ENCODE measurements around the gene GNAS. TPM values are rescaled to one million over a fixed set of nuclear protein-coding genes. Genes with fewer than 3 reads are reported as not detected.

GNAS gene
- total and polyA plus RNA-seq, 9 of the 15 experiments (the other 6 are each of a cell fraction or from before 2014, with no cell fraction given): 128 to 648 (median 266) TPM

- TF ChIP-seq SAFB2 (IDR thresholded peaks at IDR 0.05; ENCODE audit: borderline replicate concordance, low read depth, low read length, severe bottlenecking) (no peak), ZNF174 (CRISPR knock-in tag; IDR thresholded peaks at IDR 0.05) (no peak), SOX6 (IDR thresholded peaks at IDR 0.05) (no peak), NONO (IDR thresholded peaks at IDR 0.05; ENCODE audit: low read depth in 2 of 2, low read length in 1 of 2) (0 out of 4 replicates have a peak, but pooled peaks of 1 of the 2 experiments have one; percentile 3)
- TF ChIP-seq, protein P1, sequence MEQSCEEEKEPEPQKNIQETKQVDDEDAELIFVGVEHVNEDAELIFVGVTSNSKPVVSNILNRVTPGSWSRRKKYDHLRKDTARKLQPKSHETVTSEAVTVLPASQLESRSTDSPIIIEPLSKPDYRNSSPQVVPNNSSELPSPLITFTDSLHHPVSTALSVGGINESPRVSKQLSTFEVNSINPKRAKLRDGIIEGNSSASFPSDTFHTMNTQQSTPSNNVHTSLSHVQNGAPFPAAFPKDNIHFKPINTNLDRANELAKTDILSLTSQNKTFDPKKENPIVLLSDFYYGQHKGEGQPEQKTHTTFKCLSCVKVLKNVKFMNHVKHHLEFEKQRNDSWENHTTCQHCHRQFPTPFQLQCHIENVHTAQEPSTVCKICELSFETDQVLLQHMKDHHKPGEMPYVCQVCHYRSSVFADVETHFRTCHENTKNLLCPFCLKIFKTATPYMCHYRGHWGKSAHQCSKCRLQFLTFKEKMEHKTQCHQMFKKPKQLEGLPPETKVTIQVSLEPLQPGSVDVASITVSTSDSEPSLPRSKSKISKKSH (CRISPR knock-in tag; IDR thresholded peaks at IDR 0.05): no peak
Measured at GRCh38 chr20:58892932-58893224, 40.4 kb downstream of the GNAS start (continued).

DNA sequence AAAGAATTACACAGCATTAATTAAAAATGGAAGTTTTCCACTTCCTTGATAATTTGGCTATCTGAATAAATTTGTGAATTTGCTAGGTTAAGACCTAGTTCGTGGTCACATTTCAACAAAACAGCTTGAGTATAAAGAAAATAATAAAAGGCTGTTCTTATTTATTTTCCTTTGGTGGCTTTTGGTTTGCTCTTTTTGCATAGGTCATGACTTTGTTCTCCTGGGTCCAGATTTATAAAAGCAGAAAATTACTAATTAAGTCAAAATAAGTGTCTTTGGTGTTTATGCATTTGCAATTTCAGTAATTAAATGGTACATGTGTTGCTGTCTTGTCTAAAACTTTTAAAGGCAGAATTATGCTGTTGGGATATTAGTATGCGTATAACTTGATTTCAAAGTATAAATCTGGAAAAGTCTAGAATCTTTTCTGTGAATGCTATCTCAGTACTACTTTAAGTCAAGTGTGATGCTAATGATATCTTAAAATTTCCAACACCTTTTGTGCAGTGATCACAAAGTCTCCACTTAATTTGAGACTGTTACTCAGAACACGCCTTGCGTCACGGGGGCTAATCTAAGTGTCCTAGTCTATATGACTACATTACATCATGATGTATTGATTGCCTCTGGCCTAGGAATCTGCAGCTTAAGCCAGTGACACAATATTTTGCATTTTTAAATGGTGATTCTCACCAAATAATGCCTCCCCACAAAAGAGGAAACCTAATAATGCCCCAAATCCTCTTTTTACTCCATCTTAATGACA, 41.0 kb downstream of the GNAS start:
- POLR2A ChIA-PET: no interaction called here
- H3K27ac ChIP-seq (ENCODE audit: extremely low read depth, low read depth, low read length): peak overlapping the region; percentile 96
- TF ChIP-seq COPS2 (conservative IDR thresholded peaks at IDR 0.05): no peak
- TF ChIP-seq C11orf30 (IDR thresholded peaks at IDR 0.05; ENCODE audit: low read depth): no peak
- no peak for TF ChIP-seq HMG20B (CRISPR knock-in tag; IDR thresholded peaks at IDR 0.05)
- TF ChIP-seq PCBP2 (IDR thresholded peaks at IDR 0.05; ENCODE audit: low read depth, low read length, poor library complexity, severe bottlenecking): no peak
- 0 out of 2 replicates have a peak, but pooled peaks have one; percentile 34 for TF ChIP-seq AFF4 (CRISPR knock-in tag; IDR thresholded peaks at IDR 0.05)
- TF ChIP-seq BRD9 (IDR thresholded peaks at IDR 0.05; ENCODE audit: low read depth, partially characterized antibody): no peak
- TF ChIP-seq ZKSCAN3 (CRISPR knock-in tag; IDR thresholded peaks at IDR 0.05): no peak
- TF ChIP-seq, protein P2, sequence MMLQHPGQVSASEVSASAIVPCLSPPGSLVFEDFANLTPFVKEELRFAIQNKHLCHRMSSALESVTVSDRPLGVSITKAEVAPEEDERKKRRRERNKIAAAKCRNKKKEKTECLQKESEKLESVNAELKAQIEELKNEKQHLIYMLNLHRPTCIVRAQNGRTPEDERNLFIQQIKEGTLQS (IDR thresholded peaks at IDR 0.05): peak; percentile 56
- TF ChIP-seq, protein P2 (CRISPR knock-in tag; conservative IDR thresholded peaks at IDR 0.05): no peak

More for the DNA sequence above, 41.0 kb downstream of the GNAS start:
- intact Hi-C loops (cut with micrococcal nuclease): loop anchor here (5.0 kb wide), 2 partner anchors 89 to 139 kb away; partner anchors contain the start of genes ATP5F1E and NELFCD
- DNase-seq (ENCODE audit: extremely low read depth in 1 of 4, low spot score in 3 of 4) (peak in 1 of 4 experiments; percentile 52), FAIRE-seq (peak; percentile 73), ATAC-seq (no peak)
- 25% methylated on average over 5 of the region's 5 CpGs for WGBS (ENCODE audit: insufficient coverage, low coverage, missing lambda C conversion rate)
- BruUV-seq (replicated peaks): TSS peak; percentile 36
- Histone ChIP-seq H4K20me1 (replicated peaks; ENCODE audit: control insufficient read depth, insufficient read depth, low read length) (no peaks in the 10 kb centered on the region; the same call in 1 of the 2 replicates), H3K27me3 (ENCODE audit: control insufficient read depth in 2 of 2, insufficient read depth in 2 of 2, low read length in 2 of 2) (no peaks in the 10 kb centered on the region), H3K9ac (ENCODE audit: insufficient read depth in 1 of 2, low read depth in 2 of 2, low read length in 2 of 2) (peak overlapping the region in 1 of 2 experiments; percentile 83; a peak in 2 of 4 replicates), H3K4me3 (peak overlapping the region; percentile 92; the same call in 1 of the 2 replicates), H3K9me3 (replicated peaks; ENCODE audit: control insufficient read depth, insufficient read depth, low read depth, low read length) (no peaks in the 10 kb centered on the region), H3K4me1 (replicated peaks in 1 of 2; ENCODE audit: control insufficient read depth in 2 of 2, insufficient read depth in 2 of 2, low read length in 2 of 2) (peaks cover 13 to 23% of the 10 kb centered on the region in 2 experiments; a peak in 4 of 5 replicates), H3K79me2 (ENCODE audit: control insufficient read depth, insufficient read depth, low read length) (peaks cover 71% of the 10 kb centered on the region), H3K9me1 (ENCODE audit: control insufficient read depth, insufficient read depth, low read length) (no peaks in the 10 kb centered on the region), H3K4me2 (ENCODE audit: insufficient read depth, low read length) (peak overlapping the region; percentile 83), H3K36me3 (ENCODE audit: control insufficient read depth, insufficient read depth, low read length) (peaks cover 42% of the 10 kb centered on the region), H2AFZ (ENCODE audit: low read depth, low read length) (no peak overlapping the region)
- CTCF ChIA-PET (ENCODE audit: low intra/inter-chr PET ratio): no interaction called here
- in situ Hi-C loops (cut with MboI): no loop called here
